ENCODE measurements around the gene FGR.

The FGR gene

GRCh38 chr1:27601771-27602461 is 33.1 kb downstream of the FGR start:
- in situ Hi-C loops (cut with HindIII; ENCODE audit: low sequenced_read_pairs): no loop called here
- no peak for TF ChIP-seq CTCF (IDR thresholded peaks at IDR 0.05; ENCODE audit: low read depth, low read length)
- DNase-seq (ENCODE audit: low read depth, low spot score): no peak
- H3K4me3 ChIP-seq (ENCODE audit: low read depth, low read length): peak overlapping the region; percentile 78

DNA sequence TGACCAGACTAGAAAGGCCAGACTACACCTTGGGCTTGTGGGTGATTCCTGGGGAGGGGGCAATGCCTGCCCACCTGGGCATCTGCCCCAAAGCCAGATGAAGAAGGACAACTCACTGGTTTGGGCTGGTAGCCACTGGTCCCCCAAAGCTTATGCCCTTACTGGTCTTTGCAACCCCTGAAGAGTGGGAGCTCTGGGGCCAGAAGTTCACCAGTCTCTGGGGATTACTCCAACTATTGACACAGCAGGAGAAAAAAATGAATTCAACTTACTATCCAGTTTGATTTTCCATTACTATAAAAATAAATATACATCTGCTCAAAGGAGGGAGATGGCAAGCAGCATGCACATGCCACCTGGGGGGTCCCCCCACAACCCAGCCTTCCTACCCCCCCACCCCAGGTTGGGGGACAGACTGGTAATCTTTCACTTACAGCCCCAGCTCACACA is 33.6 kb downstream of the FGR start:
- TF ChIP-seq CTCF (IDR thresholded peaks at IDR 0.05; ENCODE audit: low read depth, low read length): no peak
- peak overlapping the region; percentile 78 for H3K4me3 ChIP-seq (ENCODE audit: low read depth, low read length)
- no peak for DNase-seq (ENCODE audit: low read depth, low spot score)
- in situ Hi-C loops (cut with HindIII; ENCODE audit: low sequenced_read_pairs): no loop called here

- H3K4me3 ChIP-seq (ENCODE audit: low read depth, low read length): no peak overlapping the region
- TF ChIP-seq CTCF (IDR thresholded peaks at IDR 0.05; ENCODE audit: low read depth, low read length): peak; percentile 21
- no peak for DNase-seq (ENCODE audit: low read depth, low spot score)
- in situ Hi-C loops (cut with HindIII; ENCODE audit: low sequenced_read_pairs): no loop called here
Measured at GRCh38 chr1:27600498-27601175, 34.3 kb downstream of the FGR start.

- TF ChIP-seq CTCF (IDR thresholded peaks at IDR 0.05; ENCODE audit: low read depth, low read length): no peak
- no peak overlapping the region for H3K4me3 ChIP-seq (ENCODE audit: low read depth, low read length)
- in situ Hi-C loops (cut with HindIII; ENCODE audit: low sequenced_read_pairs): no loop called here
- no peak for DNase-seq (ENCODE audit: low read depth, low spot score)
Measured at GRCh38 chr1:27599605-27600497, 35.1 kb downstream of the FGR start.

DNA sequence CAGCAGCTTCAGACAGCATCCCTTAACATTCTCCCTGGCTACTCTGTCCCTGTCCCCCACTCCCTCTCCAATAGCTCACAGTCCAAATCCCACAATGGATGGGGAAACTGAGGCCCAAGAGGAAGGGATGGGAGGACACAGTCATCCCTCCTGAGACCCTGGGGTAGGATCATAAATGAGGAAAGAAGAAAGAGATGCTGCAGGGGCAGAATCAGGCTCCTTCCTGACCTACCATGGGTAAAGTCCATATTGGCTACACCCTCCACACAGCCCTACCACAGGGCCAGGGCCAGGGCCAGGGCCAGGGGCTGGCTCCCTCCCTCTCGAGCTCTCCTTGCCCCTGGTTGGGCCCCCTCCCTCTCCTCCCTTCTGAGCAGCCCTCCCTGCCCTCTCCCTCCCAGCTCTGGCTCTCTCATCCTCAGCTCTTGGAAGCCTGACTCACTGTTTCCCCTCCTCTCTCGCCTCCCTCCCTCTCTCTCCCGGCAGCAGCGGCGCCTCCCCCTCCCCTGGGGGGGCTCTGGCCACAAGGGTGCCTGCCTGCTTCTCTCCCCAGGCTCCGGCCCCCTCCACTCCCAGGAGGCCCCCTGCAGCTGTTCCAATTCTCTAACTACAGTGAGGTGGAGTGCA is 36.0 kb downstream of the FGR start:
- in situ Hi-C loops (cut with HindIII; ENCODE audit: low sequenced_read_pairs): no loop called here
- TF ChIP-seq CTCF (IDR thresholded peaks at IDR 0.05; ENCODE audit: low read depth, low read length): no peak
- H3K4me3 ChIP-seq (ENCODE audit: low read depth, low read length): no peak overlapping the region
- peak; percentile 79 for DNase-seq (ENCODE audit: low read depth, low spot score)

- no peak overlapping the region for H3K4me3 ChIP-seq (ENCODE audit: low read depth, low read length)
- no peak for TF ChIP-seq CTCF (IDR thresholded peaks at IDR 0.05; ENCODE audit: low read depth, low read length)
- DNase-seq (ENCODE audit: low read depth, low spot score): no peak
- in situ Hi-C loops (cut with HindIII; ENCODE audit: low sequenced_read_pairs): no loop called here
Measured at GRCh38 chr1:27598295-27598687, 36.7 kb downstream of the FGR start.
